PFSK-1 (cell line): ENCODE results near the gene YBX3.

Experiments used
- POLR2AphosphoS5 ChIP-seq: IDR thresholded peaks from 2 replicates; pipeline ENCODE4 v1.6.1; 2012; ENCODE audit warnings: low read depth, mild to moderate bottlenecking, control low read depth, low read length, moderate library complexity
- SIN3A ChIP-seq: IDR thresholded peaks from 2 replicates; pipeline ENCODE4 v1.6.1; 2012; ENCODE audit warnings: mild to moderate bottlenecking, low read length, moderate library complexity, borderline replicate concordance; ENCODE audit not compliant: insufficient read depth

GRCh38 chr12:10753059-10753458 lies 29.9 kb upstream of the YBX3 start:
- no peak for TF ChIP-seq POLR2AphosphoS5
- TF ChIP-seq SIN3A = no peak
